K562 (cell line): ENCODE results near the gene TMC8. TPM values are rescaled to one million over a fixed set of nuclear protein-coding genes. Genes with fewer than 3 reads are reported as not detected.

Experiments used
- ESRRA ChIP-seq: fragments of 450-650 bp; IDR thresholded peaks from 2 replicates; pipeline ENCODE4 v1.6.1; 2014; ENCODE audit warnings: low read depth, mild to moderate bottlenecking, moderate library complexity, borderline replicate concordance
- NR2C2 ChIP-seq, 2 experiments: fragments of 200-800 bp in 1 of 2; sonication (Bioruptor generic) in 1 of 2; sonication (generic) in 1 of 2; formaldehyde crosslinking in 1 of 2; IDR thresholded peaks; 2 replicates each; pipeline versions ENCODE4 v1.6.1 to v1.8.0; 2016 to 2022; ENCODE audit warnings: mild to moderate bottlenecking in 1 of 2, missing compliant biosample characterization in 1 of 2, missing genetic modification characterization in 1 of 2, missing genetic modification reagents in 1 of 2
- POLR2G ChIP-seq: fragments of 200-400 bp; formaldehyde crosslinking; IDR thresholded peaks from 2 replicates; pipeline ENCODE4 v1.6.1; 2017; ENCODE audit warnings: low read depth, mild to moderate bottlenecking, antibody characterized with exemption, low read length, moderate library complexity
- ZNF561 ChIP-seq: fragments of 450-650 bp; formaldehyde crosslinking; conservative IDR thresholded peaks from 2 replicates; pipeline ENCODE4 v1.4.0; 2020; ENCODE audit warnings: mild to moderate bottlenecking, moderate library complexity
- polyA plus RNA-seq, 8 experiments: library from polyadenylated mRNA; depleted of rRNA in 4 of 8; stranded (reverse) in 5 of 8; unstranded in 3 of 8; fragments of >200 nt; fragmentation: Nextera tagmentation in 2 of 8; fragmentation: Illumina TruSeq in 1 of 8; extraction: Ambion mirVana in 2 of 8; extraction: Trizol in 1 of 8; gene quantifications; 2 replicates each; pipeline versions ENCODE4 v1.2.1 to v1.2.3, GENCODE V29; 2011 to 2014; ENCODE audit warnings: inconsistent platforms in 1 of 8, missing spikeins in 1 of 8
- total RNA-seq, 7 experiments: library from RNA; depleted of rRNA in 6 of 7; stranded (reverse); fragments of >200 nt in 6 of 7; fragmentation: Illumina TruSeq in 2 of 7; extraction: Trizol in 2 of 7; gene quantifications; 2 replicates each; pipeline versions ENCODE4 v1.2.1 to v1.2.3, GENCODE V29; 2011 to 2021; ENCODE audit warnings: low replicate concordance in 1 of 7
- TF ChIP-seq, protein P1 (sequence below): fragments of 450-650 bp; IDR thresholded peaks from 2 replicates; pipeline ENCODE4 v1.6.1; 2017; ENCODE audit warnings: antibody characterized with exemption, mild to moderate bottlenecking

Gene TMC8
- total and polyA plus RNA-seq, 9 of the 15 experiments (the other 6 are each of a cell fraction or from before 2014, with no cell fraction given), result 0.13 to 10.9 (median 2.8) TPM

DNA sequence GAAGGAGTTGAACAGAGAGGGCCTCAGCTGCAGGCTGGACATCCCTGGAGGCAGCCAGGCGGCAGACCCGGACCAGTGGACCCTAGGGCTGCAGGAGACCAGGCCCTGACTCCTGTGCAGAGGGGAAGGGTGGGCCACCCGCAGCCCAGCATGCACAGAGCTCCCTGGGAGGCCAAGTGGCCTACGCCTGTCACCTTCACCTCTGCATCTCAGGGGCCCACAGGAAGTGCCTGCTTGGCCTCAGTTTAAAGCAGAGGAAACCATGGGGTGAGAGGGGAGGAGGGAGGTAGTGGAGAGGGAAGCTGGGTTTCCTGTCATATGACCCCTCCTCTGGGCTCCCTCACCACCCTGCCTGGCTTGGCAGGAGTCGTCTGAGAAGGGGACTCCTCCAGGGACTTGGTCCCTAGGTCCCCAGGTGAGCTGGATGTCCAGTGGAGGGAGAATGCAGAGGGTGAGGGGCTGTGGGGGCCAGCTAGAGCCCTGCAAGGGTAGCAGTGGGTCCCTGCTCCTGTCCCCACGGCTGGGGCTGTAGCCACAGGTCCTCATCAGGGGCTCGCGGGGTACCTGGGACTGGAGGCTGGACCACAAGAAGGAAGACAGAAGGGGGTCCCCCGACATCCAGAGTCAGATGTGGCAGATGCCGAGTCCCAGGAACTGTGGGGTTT, at the start of gene TMC8 (continued):
- TF ChIP-seq, protein P1, sequence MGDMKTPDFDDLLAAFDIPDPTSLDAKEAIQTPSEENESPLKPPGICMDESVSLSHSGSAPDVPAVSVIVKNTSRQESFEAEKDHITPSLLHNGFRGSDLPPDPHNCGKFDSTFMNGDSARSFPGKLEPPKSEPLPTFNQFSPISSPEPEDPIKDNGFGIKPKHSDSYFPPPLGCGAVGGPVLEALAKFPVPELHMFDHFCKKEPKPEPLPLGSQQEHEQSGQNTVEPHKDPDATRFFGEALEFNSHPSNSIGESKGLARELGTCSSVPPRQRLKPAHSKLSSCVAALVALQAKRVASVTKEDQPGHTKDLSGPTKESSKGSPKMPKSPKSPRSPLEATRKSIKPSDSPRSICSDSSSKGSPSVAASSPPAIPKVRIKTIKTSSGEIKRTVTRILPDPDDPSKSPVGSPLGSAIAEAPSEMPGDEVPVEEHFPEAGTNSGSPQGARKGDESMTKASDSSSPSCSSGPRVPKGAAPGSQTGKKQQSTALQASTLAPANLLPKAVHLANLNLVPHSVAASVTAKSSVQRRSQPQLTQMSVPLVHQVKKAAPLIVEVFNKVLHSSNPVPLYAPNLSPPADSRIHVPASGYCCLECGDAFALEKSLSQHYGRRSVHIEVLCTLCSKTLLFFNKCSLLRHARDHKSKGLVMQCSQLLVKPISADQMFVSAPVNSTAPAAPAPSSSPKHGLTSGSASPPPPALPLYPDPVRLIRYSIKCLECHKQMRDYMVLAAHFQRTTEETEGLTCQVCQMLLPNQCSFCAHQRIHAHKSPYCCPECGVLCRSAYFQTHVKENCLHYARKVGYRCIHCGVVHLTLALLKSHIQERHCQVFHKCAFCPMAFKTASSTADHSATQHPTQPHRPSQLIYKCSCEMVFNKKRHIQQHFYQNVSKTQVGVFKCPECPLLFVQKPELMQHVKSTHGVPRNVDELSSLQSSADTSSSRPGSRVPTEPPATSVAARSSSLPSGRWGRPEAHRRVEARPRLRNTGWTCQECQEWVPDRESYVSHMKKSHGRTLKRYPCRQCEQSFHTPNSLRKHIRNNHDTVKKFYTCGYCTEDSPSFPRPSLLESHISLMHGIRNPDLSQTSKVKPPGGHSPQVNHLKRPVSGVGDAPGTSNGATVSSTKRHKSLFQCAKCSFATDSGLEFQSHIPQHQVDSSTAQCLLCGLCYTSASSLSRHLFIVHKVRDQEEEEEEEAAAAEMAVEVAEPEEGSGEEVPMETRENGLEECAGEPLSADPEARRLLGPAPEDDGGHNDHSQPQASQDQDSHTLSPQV, result peak; percentile 93
- TF ChIP-seq ESRRA, result no peak
- peak; percentile 51; the same call in 1 of the 2 replicates for TF ChIP-seq POLR2G
- TF ChIP-seq NR2C2 (CRISPR knock-in tag; IDR thresholded peaks at IDR 0.05), result no peak
- peak; percentile 43; the same call in 1 of the 2 replicates for TF ChIP-seq NR2C2 (tag; IDR thresholded peaks at IDR 0.05)
- TF ChIP-seq ZNF561 (CRISPR knock-in tag), result 0 out of 2 replicates have a peak, but pooled peaks have one; percentile 15
